Peyer's patch (tissue), 4 donors: ENCODE measurements around the gene IQCN.

Source experiments
- CTCF ChIP-seq, 6 experiments: fragments of 450-650 bp in 4 of 6; fragments of 200-600 bp in 2 of 6; sonication (generic) in 1 of 6; IDR thresholded peaks; one replicate each; pipeline ENCODE4 v1.5.1; 2017 to 2019; ENCODE audit warnings: antibody characterized with exemption in 6 of 6, mild to moderate bottlenecking in 3 of 6, moderate library complexity in 1 of 6
- POLR2A ChIP-seq, 2 donors: fragments of 450-650 bp; IDR thresholded peaks; one replicate each; pipeline ENCODE4 v1.5.1; 2017; ENCODE audit warnings: antibody characterized with exemption in 2 of 2, mild to moderate bottlenecking in 2 of 2, moderate library complexity in 2 of 2

- no peak for TF ChIP-seq POLR2A (IDR thresholded peaks at IDR 0.05)
- TF ChIP-seq CTCF (IDR thresholded peaks at IDR 0.05), result no peak
Measured at GRCh38 chr19:18214779-18215433, 59.3 kb downstream of the IQCN start.
